ENCODE data around the gene CXCR6.

Gene CXCR6

DNA sequence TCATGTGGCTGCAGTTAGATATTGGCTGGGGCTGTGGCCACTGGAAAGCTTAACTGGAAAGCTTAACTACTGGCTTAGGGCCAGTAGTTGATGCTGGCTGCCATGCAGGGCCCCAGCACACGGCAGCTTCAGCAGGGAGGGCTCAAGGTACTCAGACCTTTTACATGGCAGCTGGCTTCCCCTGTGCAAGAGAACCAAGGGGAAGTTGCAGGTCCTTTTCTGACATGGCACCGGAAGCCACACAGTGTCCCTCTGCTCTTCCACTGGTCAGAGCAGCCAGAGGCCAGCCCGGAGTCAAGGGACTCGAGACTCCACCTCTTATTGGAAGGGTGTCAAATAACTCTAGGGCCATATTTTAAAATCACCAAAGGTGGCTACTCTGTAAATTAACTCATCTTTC lies 32.4 kb upstream of the CXCR6 start:
- Histone ChIP-seq H3K4me3 (no peak overlapping the region), H3K27me3 (no peaks in the 10 kb centered on the region), H3K27ac (no peak overlapping the region), H3K36me3 (no peaks in the 10 kb centered on the region), H3K4me1 (peaks cover 0 to 12% (median 0%) of the 10 kb centered on the region in 4 donors), H3K9me3 (no peaks in the 10 kb centered on the region)
- TF ChIP-seq CTCF (IDR thresholded peaks at IDR 0.05) = no peak
- intact Hi-C loops (cut with DNase I; ENCODE audit: low total_unique reads) = no loop called here
- no peak for DNase-seq

- TF ChIP-seq CTCF (IDR thresholded peaks at IDR 0.05) = no peak
- no peak for DNase-seq
- H3K36me3 ChIP-seq = no peaks in the 10 kb centered on the region
- no peaks in the 10 kb centered on the region for H3K9me3 ChIP-seq
- no peaks in the 10 kb centered on the region for H3K27me3 ChIP-seq
- H3K4me3 ChIP-seq = no peak overlapping the region
- no peak overlapping the region for H3K27ac ChIP-seq
- H3K4me1 ChIP-seq = peaks cover 0 to 10% (median 0%) of the 10 kb centered on the region in 4 donors
- intact Hi-C loops (cut with DNase I; ENCODE audit: low total_unique reads) = no loop called here
These were observed 31.6 kb upstream of the CXCR6 start for GRCh38 chr3:45911511-45912226.

DNA sequence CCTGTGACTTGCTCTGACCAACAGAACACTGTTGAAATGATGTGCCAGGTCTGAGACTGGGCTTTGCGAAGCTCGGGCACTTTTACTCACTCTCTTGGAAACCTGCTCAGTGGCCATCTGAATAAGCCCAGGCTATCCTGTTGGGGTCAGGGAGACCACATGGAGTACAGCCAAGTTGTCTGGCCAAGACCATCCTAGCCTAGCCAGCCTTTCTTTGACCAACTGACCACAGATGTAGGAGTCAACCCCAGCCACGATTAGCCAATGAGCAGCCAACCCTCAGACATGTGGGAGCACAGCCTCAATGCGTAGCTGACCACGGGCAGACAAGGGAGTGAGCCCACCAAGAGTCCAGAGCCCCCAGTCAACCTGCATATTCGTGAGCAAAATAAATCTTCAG lies 30.8 kb upstream of the CXCR6 start:
- H3K4me3 ChIP-seq = no peak overlapping the region
- H3K27me3 ChIP-seq = no peaks in the 10 kb centered on the region
- TF ChIP-seq CTCF (IDR thresholded peaks at IDR 0.05) = no peak
- no peak overlapping the region for H3K27ac ChIP-seq
- H3K9me3 ChIP-seq = no peaks in the 10 kb centered on the region
- H3K36me3 ChIP-seq = peaks cover 0 to 4% (median 0%) of the 10 kb centered on the region in 3 donors
- no peak for DNase-seq
- intact Hi-C loops (cut with DNase I; ENCODE audit: low total_unique reads) = no loop called here
- peaks cover 0 to 2% (median 0%) of the 10 kb centered on the region in 4 donors for H3K4me1 ChIP-seq

DNA sequence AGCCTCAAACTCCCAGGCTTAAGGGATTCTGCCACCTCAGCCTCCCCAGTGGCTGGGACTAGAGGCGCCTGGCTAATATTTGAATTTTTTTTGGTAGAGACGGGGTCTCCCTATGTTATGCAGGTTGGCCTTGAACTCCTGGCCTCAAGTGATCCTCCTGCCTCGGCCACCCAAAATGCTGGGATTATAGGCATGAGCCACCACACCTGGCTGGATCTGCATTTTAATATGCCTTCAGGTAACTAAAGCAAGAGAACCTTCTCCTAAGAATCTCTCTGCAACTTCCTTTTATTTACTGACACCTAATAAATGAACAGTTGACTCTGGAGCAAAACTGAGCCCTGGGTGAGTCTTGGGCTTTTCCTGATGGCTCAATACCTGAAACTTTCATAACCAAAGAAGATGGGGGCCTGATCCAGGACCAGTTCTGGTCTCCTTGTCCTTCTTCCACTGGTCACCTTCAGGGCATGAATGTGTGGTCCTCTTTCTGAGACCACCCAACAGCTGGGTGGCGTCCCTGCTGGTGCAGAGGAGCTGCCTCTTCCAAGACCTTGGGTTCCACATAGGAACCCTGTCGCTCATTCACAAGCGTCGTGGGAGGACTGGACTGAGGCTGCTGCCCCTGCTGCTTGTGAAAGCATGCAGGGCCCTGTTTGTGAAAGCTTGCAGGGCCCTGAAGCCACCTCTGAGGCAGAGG lies 28.8 kb upstream of the CXCR6 start:
- H3K27ac ChIP-seq = no peak overlapping the region
- no peaks in the 10 kb centered on the region for H3K27me3 ChIP-seq
- H3K4me3 ChIP-seq = no peak overlapping the region
- peaks cover 13 to 25% (median 14%) of the 10 kb centered on the region in 3 donors for H3K36me3 ChIP-seq
- no peak for DNase-seq
- no peaks in the 10 kb centered on the region for H3K4me1 ChIP-seq
- intact Hi-C loops (cut with DNase I; ENCODE audit: low total_unique reads) = no loop called here
- TF ChIP-seq CTCF (IDR thresholded peaks at IDR 0.05) = no peak
- no peaks in the 10 kb centered on the region for H3K9me3 ChIP-seq

- intact Hi-C loops (cut with DNase I; ENCODE audit: low total_unique reads) = no loop called here
- Histone ChIP-seq H3K36me3 (peaks cover 18 to 30% (median 20%) of the 10 kb centered on the region in 3 donors), H3K27me3 (no peaks in the 10 kb centered on the region), H3K4me3 (no peak overlapping the region), H3K9me3 (no peaks in the 10 kb centered on the region), H3K4me1 (no peaks in the 10 kb centered on the region), H3K27ac (no peak overlapping the region)
- no peak for TF ChIP-seq CTCF (IDR thresholded peaks at IDR 0.05)
- DNase-seq = no peak
These were observed 28.2 kb upstream of the CXCR6 start for GRCh38 chr3:45915059-45915439.

Measured in tibial artery (tissue), 4 donors.